ENCODE data around the gene LRRC74A.

LRRC74A gene

DNA sequence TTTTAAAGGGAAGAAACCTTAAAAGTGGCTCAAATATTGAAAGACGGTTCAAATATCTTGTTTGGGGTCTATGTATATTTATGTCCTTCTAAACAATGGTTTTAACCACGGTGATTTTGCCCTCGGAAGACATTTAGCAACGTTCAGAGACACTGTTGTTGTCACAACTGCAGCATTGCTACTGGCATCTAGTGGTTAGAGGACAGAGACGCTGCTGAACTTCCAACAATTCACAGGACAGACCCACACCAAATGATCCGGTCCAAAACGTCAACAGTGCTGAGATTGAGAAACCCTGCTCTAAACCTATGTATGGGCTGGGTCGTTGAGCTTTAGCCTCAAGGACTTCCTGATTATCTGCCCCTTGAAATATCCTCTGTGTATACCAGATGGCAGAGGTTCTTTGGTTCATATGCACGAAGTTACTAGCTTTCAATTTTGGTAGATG, 15.2 kb upstream of the LRRC74A start:
- DNase-seq = peak; percentile 39

DNA sequence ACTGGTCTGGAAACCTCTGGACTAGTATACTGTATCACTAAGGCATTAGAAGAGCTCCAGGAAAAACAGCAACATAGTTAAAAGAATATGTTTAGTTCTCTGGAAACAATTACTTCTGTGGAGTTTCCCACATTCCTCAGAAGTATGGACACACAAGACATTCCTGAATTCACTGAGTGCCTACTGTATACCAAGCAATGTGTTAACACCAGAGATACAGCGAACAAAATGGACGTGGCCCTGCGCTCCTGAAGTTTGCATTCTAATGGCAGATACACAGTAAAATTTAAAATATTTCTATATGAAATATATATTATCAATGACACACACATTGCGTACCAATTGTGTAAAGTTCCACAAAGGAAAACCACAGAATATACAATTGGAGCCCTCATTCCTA, 14.6 kb upstream of the LRRC74A start:
- peak; percentile 35 for DNase-seq

DNA sequence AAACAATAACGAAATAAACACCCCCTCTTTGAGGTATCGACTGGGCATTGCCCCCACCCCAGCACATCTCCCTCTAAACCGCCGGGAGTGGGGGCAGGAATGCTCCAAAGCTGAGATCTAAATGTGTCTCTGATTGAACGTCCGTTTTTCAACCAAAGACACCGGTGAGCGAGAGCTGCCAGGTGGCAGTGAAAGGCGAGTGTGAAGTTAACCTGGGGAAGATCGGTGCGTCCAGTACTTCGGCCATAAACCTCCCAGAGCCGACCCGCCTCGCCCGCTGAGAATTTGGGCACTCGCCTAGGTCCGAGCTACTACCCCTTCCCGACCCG, 14.2 kb upstream of the LRRC74A start:
- DNase-seq = no peak

DNA sequence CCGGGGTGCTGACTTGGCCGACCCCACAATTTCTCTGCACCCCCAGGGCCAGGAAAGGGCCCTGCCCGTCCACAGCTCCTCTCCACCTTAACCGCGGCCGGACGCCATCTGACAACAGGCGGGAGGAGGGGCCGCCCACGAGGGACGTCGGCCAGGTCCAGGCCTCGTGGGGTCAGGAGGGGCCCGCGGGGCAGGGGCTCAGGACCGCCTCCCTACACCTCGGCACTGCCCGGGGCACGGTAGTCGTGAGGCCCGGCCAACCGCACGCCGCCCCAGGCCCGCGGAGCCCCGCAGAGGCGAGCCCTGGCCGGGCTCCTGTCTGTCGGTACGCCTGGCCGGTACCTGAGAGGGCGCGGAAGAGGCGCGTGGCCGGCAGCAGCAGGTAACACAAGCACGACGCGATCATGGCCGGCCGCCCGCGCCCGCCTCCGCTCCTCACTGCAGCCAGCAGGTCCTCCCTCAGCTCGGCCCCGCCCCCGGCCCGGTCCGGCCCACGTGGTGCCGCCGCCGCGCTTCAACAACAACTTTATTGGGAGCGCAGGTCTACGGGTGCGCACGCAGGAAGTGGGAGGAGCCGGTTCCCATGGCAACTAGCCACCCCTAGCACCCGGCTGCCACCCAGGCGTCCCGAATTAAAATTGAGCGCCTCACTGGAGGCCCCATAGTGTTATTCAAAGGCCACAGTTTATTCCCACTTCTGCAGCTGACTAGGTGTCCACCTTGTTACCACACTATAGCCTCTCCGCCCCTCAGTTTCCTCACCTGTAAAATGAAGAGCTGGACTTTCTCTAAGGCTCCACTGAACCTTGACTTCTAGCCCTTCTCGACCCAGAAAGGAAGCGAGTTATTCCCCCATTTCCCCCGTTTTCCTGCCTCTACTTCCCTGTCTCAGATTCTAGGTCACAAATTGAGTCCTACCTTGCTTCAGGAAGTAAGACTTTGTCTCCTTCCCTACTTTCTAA, 13.5 kb upstream of the LRRC74A start, which contains the start of gene ANGEL1:
ANGEL1 (minus strand) TSS at position 461 of the 962 bp plus-strand sequence; CDS start at position 406, 55 bp downstream.
- DNase-seq = peak; percentile 91

DNA sequence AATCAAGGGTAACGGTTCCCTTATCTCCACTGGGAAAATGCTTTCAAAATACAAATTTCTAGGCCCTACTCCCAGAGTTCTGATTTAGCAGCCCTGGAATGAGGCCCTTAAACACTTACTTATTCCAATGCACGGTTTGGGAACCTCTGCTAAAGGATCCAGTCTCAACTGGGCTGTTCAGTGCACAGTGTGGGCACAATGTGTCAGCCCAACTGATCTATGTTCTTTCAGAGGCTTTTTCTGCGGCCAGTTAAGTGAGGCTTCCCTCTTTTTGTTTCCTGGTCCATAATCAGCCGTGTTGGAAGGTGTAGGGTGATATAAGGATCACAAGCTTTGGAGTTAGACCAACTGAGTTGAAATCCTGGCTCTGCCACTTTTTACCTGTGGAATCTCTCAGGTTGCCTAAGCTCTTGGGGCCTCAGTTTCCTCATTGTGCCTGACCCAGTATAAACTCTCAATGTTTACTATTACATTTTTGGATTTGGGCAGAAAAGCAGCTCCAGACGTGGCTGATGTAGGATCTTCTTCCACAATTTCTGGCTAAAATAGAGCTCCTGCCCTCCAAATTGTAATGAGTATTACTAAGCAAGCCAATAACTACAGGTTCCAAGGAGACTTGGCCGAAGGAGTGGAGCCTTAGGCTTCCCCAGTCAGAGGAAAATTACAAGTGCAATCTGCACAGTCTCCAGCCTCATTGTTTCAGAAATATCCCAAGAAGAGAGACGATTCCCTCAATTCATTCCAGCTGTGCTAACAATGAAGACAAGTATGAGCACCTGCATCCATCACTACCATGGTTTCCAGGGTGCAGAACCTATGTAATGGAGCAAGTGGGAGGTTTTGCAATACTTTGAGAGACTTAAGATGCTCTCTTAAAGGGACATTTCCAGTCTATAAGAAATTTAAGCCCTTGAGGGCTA, 11.2 kb upstream of the LRRC74A start:
- no peak for DNase-seq

DNA sequence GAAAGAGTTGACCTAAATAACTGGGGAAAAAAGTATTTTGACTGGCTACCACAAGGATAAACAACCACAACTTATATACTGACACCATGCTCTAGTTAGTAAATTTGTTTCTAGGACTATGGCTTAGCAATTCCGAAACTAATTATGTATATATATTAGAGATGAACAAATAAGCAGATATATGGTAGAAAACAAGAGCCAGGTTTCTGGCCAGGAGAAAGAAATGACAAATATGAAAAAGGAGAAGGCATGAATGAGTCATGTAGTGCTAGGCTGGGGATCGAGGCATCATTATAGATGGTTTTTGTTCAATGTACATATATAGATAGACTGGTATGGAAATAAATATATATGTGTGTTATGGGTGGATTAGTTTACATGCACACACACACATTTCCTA, 5.5 kb upstream of the LRRC74A start:
- no peak for DNase-seq

DNA sequence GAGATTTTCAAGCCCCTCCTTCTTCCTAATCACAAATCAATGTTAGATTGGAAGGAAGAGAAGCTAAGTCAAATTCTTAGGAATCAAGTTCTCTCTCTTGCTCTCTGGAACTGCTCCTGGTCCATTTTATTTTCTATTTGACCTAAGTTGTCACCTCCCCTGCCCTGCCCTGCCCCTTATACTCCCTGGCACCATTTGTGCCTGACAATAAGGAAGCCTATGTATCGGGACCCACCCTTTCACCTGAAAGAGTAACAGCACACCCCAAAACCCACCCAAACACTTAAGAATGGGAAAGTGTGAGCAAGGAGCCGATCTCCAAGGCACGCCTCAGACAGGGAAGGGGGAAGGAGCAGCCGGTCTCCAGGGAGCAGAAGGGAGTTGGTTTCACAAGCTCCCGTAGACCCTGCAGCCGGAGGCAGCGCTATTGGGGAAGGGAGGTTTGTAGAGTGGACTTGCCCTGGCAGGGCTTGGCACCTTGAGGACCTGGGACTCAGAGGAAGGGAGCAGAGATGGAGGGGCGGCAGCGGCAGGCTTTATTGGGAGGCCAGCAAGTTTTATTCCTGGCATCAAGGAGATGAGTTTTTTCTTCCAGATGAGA, 1.6 kb downstream of the LRRC74A start:
- DNase-seq = no peak

DNA sequence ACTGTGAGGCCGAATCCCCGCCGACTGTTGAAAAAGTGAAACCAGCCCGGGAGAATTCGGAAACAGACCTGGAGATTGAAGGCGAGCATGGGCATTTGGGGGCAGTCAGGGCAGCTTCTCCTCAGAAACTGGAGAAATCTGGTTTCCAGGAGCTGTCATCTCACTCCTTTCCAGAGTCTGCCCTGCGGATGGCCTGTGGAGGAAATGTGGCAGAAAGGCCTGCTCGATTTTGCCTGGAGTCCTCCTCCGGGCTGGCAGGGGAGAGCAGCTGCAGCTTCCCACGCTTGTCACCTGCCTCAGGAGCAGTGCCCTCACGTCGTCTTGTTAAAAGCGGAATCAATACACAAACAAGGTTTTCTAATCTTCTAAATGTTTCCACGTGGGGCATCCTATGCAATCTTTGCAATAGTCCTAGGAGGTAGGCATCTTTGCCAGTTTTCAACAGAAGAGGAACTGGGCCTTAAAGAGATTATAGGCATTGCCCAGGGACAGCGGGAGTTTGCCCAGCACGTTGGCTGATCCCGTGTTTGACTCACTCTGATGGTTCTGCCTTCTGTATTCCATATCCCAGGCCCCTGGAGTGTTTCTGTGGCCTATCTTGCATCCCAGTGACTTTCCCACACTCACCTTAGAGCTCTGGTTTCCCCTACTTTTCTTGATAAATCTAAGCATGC, 2.3 kb downstream of the LRRC74A start:
- DNase-seq = no peak

DNA sequence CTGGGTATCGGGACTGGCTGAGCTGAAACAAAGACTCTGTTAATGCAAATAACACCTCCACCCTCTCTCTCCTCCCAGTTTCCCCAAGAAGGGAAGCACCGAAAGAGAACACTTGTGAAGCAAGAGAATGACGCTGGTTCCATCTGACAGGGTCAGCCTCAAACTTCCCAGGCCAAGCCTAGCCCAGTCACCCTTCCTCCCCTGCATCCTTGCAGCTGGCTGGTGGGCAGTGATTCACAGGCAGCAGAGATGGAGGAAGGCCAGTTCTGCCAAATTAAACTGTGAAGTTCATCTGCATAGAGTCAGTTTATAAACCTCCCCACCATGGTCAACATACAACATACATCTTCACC, 2.8 kb downstream of the LRRC74A start:
- DNase-seq = no peak

DNA sequence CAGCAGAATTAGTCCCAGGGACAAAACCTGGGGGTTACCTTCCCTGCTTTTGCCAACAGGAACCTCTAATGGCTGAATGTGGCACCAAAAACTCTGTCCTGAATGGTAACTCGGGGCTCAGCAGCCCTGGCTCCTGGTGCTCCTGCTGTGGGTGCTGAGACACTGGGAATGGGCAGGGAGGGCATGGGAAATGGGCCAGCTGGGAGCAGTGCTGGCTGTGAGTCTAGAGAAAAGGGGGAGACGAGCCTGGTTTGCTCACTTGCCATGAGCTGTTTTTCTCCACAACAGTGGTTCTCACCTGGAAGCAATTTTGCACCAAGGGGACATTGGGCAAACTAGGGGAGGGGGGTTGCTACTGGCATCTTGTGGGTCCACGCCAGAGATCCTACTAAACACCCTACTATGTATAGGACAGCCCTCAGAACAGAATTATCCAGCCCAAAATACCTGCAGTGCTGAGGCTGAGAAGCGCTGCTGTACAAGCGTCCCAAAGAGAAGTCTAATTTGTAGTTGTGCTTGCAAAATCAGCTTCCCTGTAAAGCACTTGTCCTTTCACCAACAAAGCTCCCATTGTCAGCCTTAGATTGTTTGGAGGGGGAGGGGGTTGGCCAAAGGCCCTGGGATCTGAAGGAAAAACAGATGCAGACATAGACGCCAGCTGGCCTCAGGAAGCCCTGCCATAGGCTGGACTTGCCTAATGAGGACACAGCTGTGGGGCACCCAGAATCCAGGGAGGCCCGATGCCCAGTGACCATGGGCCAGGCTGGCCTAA, 3.6 kb downstream of the LRRC74A start:
- DNase-seq = no peak

DNA sequence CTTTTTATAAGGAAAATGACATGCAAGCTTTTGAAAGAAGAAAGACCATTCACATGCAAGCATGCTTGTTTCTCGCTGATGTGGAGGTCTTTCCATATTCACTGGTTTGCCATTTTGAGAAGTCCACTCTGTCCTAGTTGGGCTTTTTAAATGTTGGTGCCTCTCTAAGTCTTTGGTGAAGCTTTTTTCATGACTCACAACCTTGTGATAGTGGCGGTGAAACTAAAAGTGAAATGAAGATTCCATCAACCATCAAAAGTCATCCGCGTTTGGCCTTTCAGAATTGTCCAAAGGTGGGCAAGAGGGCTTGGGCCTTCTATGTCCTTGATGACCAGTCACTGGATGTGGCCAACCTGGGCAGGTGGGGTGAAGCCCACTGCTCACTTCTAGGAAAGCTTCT, 4.3 kb downstream of the LRRC74A start:
- DNase-seq = no peak

DNA sequence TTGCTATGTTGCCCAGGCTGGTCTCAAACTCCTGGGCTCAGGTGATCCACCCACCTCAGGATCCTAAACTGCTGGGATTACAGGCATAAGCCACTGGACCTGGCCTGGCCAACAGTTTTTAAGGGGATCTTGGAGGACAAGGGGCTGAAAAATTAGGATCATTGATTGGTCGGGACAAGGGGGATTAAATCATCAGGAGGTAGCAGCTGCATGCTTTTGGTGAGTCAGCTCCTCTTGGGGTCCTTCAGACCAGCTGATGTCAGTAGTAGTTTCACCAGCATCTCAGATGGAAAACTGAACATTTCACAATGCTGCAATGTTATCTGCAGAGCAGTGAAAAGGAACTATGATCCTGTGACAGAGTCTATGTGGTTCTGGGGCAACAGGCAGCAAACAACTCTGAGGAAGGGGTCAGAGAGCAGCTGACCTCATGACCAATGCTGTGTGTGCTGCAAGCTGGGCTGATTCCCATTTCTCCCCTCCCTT, 6.3 kb downstream of the LRRC74A start:
- no peak for DNase-seq

DNA sequence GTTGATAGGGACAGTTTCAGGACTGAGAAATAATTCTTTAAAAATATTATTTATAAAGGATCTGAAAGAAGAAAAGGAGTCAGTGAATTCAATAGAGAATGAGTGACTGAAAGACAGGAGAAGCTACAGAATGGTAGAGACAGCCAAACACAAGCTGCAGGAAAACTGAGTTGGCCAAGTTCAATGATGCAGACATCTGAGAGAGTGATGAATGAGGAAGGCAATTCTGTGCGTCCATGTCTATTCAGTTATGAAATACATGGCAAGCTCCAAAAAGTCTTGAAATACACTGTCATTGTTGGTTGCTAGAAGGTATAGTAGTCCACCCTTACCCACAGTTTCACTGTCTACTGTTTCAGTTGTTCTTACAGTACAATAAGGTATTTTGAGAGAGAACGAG, 6.8 kb downstream of the LRRC74A start:
- no peak for DNase-seq

DNA sequence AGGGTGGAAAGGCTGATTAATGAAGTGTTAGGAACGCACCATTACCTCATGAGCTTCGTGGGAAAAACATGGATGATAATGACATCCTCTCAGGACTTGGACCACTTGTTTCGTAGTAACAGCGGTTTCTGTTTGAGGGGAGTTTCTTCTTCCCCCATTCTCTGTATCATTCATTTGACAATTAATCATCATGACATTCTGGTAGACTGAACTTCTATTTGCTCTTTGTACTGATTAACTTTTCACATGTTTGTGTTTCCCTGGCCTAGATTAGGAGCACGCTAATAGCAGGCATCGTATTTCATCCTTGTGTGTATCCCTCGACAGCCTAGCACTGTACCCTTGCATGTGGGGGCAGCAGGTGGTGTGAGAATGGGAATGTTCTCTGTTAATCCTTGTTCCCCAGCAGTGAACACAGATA, 8.0 kb downstream of the LRRC74A start:
- no peak for DNase-seq

DNA sequence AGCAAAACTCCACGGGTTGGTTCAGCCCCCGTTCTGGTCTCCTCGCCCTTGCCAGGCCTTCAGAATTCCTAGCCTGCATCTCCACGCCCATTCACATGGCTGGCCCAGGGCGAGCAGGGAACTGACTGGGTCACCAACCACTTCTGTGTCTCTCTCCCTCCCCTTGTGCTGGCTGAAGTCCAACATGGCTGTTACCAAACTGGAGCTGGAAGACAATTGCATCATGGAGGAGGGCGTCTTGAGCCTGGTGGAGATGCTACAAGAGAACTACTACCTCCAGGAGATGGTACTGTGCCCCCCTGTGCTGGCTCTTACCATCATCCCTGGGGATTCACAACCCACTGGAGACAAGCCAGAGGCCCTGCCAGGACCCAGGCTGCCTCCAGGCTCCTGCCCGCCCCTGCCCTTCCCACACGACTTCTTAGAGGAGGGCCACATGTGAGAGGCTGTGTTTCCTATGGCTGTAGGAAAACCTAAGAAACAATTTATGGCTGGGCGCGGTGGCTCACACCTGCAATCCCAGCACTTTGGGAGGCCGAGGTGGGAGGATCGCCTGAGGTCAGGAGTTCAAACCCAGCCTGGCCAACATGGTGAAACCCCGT, 9.9 kb downstream of the LRRC74A start:
- no peak for DNase-seq

DNA sequence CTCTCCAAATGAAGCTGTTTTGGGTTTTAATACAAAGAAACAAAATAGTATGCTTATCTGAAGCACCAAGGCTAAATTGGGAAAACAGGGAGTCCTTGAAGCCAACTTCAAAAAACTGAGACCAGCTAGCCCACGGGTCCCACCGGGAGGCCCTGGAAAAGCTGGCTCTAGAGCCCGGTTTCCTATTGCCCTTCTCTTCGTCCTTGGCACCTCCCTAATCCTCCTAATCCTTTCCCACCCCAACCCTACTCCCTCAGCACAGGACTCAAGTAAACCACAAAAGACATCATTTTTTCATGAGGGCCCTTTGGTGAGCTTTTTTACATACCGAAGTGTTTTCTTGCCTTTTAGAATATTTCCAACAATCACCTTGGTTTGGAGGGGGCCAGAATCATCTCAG, 11.3 kb downstream of the LRRC74A start:
- DNase-seq = no peak

DNA sequence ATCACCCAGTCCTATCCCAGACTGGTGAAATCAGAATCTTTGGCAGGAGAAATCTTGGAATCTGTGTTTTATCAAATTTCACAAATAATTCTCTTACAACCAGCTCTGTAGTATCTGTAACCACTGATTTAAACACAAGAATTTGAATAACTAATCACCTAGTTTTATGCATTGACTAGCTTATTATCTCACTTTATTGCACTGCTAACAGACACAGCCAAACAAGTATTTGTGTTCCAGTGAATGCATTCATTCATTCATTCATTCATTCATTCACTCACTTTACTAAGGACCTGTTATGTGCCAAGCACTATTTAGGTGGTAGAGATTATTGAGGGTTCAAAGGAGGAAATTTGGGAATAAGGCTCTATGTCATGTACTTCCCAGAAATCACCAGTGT, 16.2 kb downstream of the LRRC74A start:
- DNase-seq = no peak

DNA sequence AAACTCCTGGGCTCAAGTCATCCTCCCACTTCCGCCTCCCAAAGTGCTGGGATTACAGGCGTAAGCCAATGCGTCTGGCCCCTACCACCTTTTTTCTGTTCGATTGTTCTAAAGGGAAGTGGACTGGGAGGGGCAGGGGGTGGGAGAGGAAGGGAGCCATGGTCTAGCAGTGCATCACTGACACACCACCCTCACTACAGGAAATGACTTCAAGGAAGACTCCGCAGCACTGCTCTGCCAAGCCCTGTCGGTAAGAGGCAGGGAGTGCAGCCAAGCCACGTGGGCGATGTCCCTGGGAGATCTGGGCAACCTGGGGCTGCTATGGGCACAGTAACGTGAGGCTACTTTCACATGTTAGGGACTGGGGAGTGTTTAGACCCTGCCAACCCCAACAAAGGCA, 18.0 kb downstream of the LRRC74A start:
- peak; percentile 41 for DNase-seq

DNA sequence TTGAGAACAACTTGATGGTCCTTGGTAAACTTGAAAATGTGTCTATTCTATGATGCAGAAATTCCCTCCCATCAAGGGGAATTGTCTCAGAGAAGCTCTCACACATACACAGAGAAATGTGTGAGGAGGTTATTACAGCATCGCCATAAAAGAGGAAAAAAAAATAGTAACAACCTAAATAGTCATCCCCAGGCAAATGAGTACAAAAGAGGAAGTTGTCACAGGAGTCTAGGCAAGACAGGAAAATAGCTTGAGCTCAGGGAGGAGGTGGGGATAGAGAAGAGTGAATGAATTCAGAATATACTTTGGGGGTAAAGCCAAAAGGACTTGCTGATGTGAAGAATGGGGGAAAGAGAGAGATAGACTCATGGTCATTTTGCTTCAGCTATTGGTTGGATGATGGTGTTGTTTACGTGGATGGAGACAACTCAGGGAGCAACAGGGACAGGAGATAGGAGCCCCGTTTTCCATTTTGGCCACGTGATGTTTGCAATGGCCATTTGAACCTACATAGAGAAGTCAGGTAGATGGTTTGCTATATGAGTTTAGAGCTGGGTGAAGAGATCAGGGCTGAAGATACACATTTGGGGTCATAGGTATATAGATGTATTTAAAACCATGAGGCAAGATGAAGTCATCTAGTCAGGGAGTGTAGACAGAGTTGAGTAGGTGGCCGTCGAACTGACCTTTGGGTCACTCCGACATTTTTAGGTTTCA, 20.3 kb downstream of the LRRC74A start:
- no peak for DNase-seq

DNA sequence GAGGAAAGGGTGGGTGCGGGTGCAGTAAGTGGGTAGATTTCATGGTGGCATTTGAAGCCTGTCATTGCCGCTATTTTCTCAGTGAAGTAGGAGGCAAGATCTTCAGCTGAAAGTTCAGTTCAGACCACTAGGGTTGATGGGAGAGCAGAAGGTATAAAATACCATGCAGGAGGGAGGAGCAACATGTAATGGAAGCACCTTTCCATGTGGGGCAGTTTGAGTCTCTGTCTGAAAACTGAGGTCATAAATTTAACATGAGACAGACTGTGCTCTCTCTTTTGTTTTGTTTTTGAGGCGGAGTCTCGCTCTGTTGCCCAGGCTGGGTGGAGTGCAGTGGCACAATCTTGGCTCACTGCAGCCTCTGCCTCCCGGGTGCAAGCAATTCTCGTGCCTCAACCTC, 22.7 kb downstream of the LRRC74A start:
- DNase-seq = no peak
